ENCODE results near the gene EPHA8.

GRCh38 chr1:22636927-22637326 lies 73.6 kb downstream of the EPHA8 start:
- no peak for TF ChIP-seq CTCF (IDR thresholded peaks at IDR 0.05; ENCODE audit: low read length)
- no peak for TF ChIP-seq EZH2 (optimal IDR thresholded peaks at IDR 0.05; ENCODE audit: low read depth, low read length)
- TF ChIP-seq EZH2phosphoT487 (IDR thresholded peaks at IDR 0.05; ENCODE audit: low read length): no peak

Measured in MM.1S (cell line).